Stromal cell of bone marrow (primary cell): ENCODE results near the gene LMO7.

Experiments used
- DNase-seq: peaks from one replicate; pipeline ENCODE4 v3.0.0-alpha.2; 2012; ENCODE audit warnings: low read depth

The LMO7 gene

DNA sequence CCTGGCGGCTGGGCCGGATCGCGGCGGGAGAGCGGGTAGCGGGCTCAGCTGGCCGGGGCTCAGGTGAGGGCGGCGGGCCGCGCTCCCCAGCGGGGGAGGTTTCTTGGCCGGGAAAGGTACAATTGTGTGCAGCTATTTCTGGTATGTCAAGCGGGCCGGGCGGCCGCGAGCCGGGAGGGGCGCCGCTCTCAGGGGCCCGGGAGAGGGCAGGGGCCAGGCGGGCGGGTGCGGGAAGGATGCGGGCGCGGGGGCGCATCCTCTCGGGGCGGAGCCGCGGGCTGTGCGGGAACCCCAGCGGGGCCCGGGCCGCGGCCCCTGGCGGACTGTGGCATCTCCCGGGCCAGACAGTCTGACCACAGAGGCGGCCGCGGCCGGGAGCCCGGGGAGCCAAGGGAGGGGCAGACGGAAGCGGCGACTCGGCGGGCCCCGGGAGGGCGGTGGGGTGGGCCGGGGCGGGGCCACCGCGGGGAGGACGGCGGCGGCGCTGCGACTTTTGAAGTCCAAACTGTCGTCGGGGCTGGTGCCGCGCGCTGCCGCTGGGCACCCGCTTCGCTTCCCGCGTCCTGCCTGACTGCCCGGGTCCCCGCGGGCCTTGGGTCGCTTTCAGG, at the start of gene LMO7:
Gene LMO7 (plus strand): TSS at position 503 of the 608 bp plus-strand sequence. CDS start 328 bp downstream, outside the sequence.
- DNase-seq: no peak

DNA sequence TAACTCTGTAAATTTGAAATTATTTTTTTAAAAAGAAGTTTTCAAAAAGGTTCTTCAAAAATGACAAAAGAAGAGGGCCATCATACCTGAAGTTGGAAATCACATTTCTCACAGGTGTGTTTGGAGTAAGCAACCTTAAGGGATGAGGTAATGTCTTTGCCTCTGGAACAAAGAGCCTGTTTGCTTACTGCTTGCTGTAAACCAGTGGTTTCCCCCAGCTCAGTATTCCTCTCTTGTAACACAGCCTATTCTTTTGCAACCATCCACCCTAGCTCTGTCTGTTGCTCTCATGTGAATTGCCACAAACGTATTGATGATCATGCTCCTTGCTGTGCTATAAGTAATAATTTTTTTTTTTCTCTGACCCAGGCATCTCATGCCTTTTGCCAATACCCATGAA, 48.5 kb upstream of the LMO7 start:
- no peak for DNase-seq

DNA sequence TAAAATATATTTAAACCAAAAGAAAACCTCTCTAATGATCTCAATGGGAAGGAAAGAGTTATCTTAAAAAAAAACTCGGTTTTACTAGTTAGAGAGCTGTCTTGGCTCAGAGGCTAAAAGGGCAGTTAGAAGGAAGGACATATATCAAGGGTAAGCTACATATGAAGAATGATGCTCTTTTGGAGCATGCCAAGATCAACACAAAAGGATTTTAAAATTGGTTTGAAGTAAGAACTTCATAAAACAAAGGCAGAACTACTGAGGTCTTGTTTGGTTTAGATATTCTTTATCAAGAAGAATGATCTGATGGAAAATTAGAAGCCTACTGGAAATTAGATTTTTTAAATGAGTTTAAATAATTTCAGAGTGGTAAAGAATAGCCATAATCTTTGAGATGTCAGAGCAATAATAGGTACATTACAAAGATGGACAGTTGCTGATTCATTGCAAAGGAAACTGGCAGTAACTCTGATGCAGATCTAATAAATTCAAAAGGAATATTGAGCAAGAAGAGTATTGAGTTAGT, 39.4 kb upstream of the LMO7 start:
- no peak for DNase-seq

DNA sequence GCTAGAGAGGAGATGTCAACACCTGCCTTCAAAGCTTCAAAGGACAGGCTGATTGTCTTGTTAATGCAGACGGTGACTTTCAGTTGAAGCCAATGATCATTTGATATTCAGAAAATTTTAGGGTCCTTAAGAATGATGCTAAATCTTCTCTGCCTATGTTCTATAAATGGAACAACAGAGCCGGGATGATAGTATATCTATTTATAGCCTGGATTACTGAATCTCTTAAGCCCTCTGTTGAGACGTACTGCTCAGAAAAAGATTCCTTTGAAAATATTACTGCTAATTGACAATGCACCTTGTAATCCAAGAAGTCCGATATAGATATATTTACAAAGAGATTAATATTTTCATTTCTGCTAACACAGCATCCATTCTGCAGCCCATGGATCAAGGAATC, 35.8 kb upstream of the LMO7 start:
- DNase-seq: no peak

DNA sequence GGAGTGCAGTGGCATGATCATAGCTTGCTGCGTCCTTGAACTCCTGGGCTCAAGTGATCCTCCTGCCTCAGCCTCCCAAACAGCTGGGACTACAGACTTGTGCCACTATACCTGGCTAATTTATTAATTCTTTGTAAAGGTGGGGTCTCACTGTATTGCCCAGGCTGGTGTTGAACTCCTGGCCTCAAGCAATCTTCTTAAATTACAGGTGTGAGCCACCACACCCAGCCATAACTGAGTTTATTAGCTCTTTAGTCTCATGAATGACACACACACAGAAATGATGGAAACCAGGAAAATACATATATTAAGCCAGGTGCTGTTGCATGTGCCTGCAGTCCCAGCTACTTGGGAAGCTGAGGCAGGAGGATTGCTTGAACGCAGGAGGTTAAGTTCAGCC, 33.1 kb upstream of the LMO7 start:
- DNase-seq: no peak

DNA sequence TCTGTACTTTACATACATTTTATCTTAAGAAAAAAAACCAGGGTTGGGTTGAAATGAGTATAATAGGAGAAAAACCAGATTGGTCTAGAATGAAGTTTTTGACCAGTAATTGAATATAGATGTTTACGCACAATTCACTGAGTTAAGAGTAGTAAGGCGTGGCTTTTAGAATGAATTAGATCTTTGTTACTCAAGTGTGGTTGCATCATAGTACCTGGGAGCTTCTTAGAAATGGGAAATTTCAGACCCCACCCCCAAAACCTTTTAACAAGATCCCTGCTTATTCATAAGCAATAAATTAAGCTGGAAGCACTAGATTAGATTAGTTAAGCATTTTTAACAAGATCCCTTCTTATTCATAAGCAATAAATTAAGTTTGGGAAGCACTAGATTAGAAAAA, 28.7 kb upstream of the LMO7 start:
- DNase-seq: no peak

DNA sequence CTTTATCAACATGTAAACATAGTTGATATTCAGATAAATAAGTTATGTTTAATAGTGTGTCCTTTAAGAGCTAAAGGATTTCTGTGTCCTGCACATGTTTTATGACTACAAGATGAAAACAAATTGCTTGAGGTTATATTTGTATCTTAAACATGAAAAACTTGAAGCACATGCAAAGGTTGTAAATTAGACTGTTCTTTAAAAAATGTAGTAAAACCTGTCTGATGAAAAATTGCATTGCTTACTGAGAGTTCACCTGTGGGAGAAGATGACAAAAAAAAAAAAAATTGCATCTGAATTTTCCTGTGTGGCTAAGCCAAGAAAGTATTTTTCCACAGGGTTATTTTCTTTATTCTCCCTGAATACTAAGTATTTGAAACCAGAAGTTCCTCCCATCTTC, 25.7 kb upstream of the LMO7 start:
- no peak for DNase-seq

DNA sequence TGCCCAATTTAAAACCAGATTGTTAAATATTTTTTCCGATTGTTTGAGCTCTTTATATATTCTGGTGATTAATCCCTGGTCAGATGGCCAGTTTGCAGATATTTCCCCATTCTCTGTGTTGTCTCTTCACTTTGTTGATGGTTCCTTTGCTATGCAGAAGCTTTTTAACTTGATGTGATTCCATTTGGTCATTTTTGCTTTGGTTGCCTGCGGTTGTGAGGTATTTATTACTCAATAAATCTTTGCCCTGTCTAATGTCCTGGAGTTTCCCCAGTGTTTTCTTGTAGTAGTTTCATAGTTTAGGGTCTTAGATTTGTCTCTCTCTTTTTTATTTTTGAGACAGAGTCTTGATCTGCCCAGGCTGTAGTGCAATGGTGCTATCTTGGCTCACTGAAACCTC, 23.8 kb upstream of the LMO7 start:
- no peak for DNase-seq

DNA sequence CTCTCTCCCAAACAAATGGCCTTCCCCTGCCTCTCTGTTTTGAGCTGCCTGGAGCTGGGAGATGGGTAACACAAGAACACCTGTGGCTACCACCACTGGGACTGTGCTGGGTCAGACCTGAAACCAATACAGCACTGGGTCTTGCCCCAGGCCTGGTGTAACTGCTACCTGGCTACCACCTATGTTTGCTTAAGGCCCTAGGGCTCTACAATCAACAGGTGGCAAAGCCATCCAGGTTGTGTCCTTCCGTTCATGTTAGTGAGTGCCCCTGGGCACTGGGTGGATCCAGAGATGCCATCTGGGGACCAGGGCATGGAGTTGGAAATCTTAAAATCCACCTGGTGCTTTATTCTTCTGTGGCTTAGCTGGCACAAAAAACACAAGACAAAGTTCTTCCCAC, 18.9 kb upstream of the LMO7 start:
- no peak for DNase-seq

DNA sequence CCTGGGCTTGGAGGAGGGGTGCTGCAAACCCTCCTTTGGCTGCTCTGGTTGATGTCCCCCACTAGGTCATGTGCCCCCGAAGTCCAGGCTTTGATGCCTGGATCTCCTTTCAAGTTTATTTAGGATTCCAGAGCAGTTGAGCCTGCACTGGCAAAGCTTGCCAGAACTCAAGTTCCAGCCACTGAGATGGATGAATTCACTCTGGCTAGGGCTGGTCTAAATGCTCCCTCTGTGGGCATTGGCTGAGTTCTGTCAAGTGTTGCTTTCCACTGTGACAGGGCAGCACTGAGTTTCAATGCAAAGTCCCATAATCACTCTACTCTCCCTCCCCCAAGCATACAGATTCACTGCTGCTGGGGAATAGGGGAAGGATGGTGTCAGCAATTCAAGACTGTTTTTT, 17.8 kb upstream of the LMO7 start:
- DNase-seq: no peak

DNA sequence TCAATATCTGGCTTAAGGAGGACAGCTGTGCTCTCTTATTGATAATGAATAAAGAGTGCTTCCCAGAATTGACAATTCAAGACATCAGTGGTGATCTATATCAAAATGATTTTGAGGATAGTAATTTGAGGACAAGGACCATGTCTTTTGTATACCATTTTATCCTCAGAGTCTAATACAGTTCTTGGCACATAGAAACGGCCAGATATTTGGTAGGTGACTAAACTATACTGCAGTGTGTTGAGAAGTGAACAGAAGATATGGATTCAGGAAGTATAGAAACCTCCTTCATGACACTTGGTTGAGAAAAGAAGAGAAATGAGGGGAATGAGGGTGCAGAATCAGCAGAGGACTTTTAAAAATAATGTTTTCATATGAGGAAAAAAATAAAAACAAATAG, 16.1 kb upstream of the LMO7 start:
- no peak for DNase-seq

DNA sequence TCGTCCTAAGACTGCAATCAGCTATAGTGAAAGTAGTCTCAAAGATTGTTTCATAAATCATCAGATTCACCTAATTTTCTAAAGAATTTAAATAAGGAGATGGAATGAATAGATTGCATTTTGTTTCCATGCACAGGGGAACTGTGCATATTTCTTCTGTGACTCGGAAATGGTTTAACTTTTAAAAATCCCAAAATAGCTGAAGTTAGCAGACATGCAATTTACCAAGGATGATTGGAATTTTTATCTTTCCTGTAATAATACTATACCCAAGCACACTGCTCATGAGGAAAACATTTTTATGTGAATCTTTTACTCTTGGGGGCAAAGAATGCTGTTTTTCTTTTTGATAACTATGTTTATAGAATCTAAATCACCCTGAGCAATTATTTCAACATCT, 15.0 kb upstream of the LMO7 start:
- DNase-seq: no peak

DNA sequence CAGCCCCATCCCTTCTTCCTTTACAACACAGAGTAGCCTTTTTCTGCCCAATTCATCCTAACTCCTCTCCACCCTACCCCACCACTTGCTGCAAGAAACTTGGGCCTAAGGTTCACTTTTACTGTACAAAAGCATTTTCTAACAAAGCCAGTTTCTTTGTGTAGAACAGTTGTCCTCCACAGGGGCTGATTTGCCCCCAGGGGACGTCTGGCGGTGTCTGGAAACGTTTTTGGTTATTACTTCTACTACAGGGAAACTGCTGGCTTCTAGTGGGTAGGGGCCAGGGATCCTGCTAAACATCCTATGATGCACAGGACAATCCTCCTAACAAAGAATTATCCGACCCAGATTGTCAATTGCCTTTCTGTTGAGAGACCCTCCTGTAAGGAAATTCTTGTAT, 7.3 kb upstream of the LMO7 start:
- DNase-seq: no peak

DNA sequence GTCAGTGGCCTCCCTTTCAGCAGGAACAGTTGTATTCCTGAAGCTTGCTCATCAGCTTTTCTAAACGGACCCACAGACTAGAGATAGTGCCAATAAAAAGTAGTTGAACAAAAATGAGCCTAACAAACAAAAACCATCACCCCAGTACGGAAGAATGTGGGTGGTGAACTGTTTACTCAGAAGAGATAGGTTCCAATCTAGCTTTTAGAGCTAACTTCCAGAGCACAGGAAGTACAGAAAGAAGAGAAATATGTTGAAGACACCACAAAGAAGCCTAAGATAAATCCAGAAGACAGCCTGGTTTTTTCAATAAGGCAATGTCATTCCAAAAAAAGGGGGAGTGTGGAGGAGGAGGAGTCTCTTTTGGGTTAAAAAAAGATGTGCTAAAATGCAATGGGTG, 2.8 kb upstream of the LMO7 start:
- DNase-seq: peak; percentile 82

DNA sequence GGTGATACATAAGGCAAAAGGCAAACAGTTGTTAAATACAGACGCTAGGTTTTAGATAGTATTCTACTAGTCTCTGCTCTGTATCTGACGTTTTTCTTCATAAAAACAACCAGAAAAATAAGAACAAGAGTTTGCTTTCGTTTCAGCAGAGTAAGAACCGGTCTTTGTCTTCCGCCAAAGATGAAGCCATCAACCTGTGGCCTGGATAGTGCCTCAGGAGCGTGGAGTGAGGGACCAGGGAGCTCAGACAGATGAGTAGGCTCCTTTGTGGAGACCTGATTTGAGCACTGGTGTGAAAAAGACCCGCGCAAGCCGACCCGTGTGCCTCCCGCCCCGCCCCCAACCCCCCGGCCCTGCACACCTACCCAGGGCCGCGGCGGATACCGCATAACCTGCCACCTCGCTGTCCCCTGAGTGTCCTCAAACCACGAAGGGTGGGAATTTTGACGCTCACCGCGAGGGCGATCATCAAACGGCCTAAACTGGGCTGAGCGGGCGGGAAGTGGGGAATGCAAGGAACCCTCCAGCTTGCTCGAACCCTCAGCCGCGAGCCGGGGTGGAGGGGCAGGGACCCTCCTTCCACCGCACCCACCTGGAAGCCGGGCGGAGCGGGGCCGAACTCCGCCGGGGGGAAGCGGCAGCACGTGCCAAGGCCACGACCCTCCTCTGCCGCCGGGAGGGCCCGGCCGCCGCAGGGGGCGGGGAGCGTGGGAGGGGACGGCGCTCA, 866 bp upstream of the LMO7 start:
- DNase-seq: no peak

DNA sequence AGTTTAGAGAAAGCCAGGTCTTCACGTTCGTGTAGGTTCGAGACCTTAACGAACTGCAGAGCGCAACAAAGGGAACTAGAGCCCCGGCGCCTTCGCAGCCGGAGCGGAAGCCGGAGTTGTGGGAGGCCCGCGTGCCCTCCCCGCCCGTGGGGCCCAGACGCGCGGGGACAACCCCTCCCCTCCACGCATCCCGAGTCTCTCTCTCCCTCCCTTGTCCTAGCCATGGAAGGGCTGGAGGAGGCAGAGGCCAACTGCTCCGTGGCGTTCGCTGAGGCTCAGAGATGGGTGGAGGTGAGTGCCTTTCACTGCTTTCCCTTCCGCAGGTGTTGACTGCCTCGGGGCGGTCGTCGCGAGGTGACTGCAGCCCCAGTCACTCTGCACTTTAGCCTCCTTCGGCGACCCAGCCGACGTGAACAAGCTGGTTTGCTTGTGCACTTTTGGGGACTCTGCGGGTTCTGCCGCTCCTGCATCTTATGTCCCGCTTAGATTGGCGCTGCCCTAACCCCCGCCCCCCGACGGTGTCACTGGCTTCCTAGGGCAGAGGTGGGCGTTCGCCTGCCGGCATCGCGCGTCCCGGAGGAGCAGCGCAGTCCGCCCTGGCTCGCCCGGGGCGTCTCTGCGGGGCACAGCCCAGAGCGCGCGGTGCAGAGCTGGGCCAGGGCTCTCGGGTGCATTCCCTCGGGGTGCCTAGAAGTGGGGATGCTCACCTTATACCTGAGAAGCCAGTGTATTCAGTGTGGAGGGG, 478 bp downstream of the LMO7 start:
- no peak for DNase-seq

DNA sequence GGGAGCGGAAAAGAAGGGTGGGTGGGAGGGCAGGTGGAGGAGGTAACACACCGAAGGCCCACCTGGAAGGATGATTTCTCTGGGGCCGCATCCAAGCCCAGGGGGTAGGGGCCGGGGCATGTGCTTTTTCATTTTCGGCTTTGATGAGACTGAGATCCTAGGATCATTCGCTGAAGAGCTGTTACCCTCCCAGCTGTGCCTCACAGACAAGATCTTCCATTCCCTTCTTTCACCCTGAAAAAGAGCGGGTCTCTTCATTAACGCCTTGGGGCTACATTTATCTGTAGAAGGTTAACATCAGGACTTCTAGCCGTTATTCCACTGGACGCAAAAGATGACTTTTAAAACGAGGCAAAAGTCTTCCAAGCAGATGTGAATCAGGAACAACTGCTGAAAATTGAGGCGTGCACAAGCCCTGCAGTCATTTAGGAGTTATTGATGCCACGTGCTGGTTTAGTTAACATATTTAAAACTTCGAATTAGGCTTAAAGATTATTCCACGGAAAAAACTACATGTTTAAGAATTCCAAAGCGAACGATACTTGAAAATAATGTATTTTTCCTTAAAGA, 1.1 kb downstream of the LMO7 start:
- DNase-seq: no peak

DNA sequence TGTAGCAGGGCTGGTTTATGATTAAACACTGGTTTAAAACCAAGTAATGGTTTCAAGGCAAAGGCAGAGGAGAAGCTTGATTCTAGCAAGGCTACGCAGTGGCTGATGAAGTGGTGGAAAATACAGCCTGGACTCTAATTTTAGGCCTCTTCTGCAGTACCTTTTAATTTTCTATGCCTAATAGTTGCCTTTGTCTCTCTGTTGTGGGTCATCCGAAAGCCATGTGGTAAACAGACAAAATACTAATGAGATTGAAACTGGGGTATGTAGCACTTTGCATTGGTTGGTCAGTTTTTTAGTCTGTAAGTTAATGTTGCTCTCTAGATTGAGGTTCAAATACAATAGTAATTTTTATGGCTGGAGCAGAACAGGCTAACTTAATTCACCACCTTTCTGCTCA, 3.3 kb downstream of the LMO7 start:
- DNase-seq: no peak

DNA sequence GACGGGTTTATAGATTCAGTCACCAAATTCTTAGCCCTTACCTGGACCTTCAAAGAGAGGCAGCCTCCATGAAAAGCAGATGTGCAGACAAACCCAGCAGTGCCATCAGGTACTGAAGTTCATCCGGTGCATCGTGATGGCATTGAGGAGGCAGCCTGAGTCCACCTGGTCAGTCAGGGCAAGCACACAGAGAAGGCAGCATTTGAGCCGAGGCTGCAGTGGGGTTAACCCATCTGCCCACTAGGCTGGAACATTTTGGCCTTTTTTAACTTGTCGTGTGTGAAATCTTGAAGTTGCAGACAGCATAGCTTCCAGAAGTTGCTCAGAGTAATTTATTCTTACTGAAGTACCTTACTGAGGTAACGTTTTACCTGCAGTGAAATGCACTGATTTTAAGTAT, 4.9 kb downstream of the LMO7 start:
- DNase-seq: no peak

DNA sequence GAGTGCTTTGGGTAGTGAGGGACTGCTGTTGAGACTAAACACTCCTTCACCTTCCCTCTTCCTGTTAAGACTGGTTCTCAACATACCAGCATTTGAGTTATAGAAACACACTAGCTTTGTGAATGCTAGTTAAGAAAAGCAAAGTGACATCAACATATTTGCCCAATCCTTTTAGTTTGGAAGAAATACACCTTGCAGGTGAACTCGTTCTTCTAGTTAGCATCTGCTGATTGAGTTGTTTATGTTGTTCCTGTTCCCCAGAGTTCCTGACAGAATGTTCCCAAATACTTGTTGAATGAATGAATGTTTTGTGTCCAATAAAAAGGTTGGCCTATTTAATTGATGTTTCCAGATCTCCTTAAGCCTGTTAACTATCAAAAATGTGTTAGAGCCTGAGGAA, 7.1 kb downstream of the LMO7 start:
- no peak for DNase-seq

DNA sequence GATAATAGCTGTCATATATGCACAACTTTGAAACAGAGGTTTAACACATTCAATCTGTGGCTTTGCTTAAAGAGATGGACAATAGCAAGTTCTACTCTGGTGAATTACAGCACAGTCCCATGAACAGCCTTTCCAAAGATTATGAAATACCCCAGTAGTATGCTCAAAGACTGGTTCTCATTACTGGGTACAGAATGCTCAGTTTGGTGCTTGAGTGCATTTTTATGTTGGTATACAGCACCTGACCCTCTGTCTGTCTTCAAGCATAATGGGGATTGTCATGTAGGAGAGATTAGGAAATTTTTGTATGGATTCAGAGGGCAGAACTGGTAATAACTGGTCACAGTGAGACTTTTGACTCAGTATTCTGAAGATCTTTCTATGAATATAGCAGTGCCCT, 7.6 kb downstream of the LMO7 start:
- DNase-seq: no peak

DNA sequence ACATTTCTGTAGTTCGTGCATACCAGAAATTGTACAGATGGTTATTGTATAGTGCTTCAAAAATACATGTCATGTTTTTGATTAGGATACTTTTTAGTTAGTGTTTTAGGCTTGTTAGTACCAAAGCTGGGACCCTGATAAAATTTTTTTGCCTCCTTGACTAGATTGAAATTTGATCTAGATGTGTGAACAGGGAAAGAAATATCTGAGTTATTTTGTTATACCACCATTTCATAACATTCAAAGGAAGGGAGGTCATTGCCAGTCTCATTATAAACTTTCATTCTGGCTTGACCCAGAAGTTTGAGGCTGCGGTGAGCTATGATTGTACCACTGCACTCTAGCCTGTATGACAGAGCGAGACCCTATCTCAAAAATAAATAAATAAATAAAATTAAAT, 9.0 kb downstream of the LMO7 start:
- no peak for DNase-seq
